HepG2 (cell line): ENCODE data around the gene VENTX. TPM values are rescaled to one million over a fixed set of nuclear protein-coding genes. Genes with fewer than 3 reads are reported as not detected.

Experiments
- ATAC-seq: fragments of 200-7000 bp; cut with Tn5 transposase; 3 replicates; pipeline ENCODE4 v1.9.1; 2020; ENCODE audit warnings: mild to moderate bottlenecking, moderate library complexity
- BruUV-seq: library from RNA; stranded (reverse); fragments of 400-500 nt; replicated peaks from 2 replicates; lab custom pipeline; 2021; lab: Mats Ljungman, UMichigan
- CTCF ChIA-PET: fragments of 300-600 bp; formaldehyde crosslinking; extraction: SDS; loops from one replicate; lab custom pipeline; 2021; ENCODE audit warnings: low total read pairs, inconsistent platforms, low intra/inter-chr PET ratio; lab: Yijun Ruan, JAX
- POLR2A ChIA-PET: fragments of 350-600 bp; sonication (Branson Sonifier 250); formaldehyde crosslinking; loops from one replicate; lab custom pipeline; 2020; ENCODE audit warnings: antibody characterized with exemption, inconsistent platforms; lab: Yijun Ruan, JAX
- DNase-seq: peaks from one replicate; pipeline ENCODE4 v3.0.0-alpha.2; 2015; ENCODE audit warnings: low spot score
- FAIRE-seq: peaks from 3 replicates; lab custom pipeline; 2011; peaks lifted over from hg19 to GRCh38; lab: Jason Lieb, UNC
- H2AFZ ChIP-seq: one replicate; pipeline ENCODE4 v1.6.1; 2011; ENCODE audit warnings: low read length, inconsistent platforms
- H3K27ac ChIP-seq: fragments of 300-600 bp; 3 replicates; pipeline ENCODE4 v1.8.0; 2011; ENCODE audit warnings: mixed run types, mild to moderate bottlenecking, mixed read lengths, low read length, inconsistent platforms; ENCODE audit not compliant: insufficient read depth; ENCODE audit errors: extremely low read length
- H3K27me3 ChIP-seq, 2 experiments: fragments of 200-600 bp in 1 of 2; 2 replicates in 1 of 2; 3 replicates in 1 of 2; pipeline versions ENCODE4 v1.6.0 to v1.8.0; 2011; ENCODE audit warnings: low read length in 2 of 2, mild to moderate bottlenecking in 2 of 2, moderate library complexity in 2 of 2, inconsistent platforms in 1 of 2; ENCODE audit not compliant: insufficient read depth in 2 of 2, control insufficient read depth in 1 of 2
- H3K36me3 ChIP-seq, 2 experiments: fragments of 200-600 bp in 1 of 2; replicated peaks in 1 of 2; 2 replicates in 1 of 2; 3 replicates in 1 of 2; pipeline versions ENCODE4 v1.5.1 to v1.8.0; 2011; ENCODE audit warnings: low read length in 2 of 2, inconsistent platforms in 1 of 2; ENCODE audit not compliant: insufficient read depth in 2 of 2, control insufficient read depth in 1 of 2
- H3K4me1 ChIP-seq: 2 replicates; pipeline ENCODE4 v1.5.1; 2012; ENCODE audit warnings: low read length, inconsistent platforms; ENCODE audit not compliant: insufficient read depth
- H3K4me2 ChIP-seq: 2 replicates; pipeline ENCODE4 v1.6.0; 2011; ENCODE audit warnings: low read depth, low read length, inconsistent platforms
- H3K4me3 ChIP-seq, 3 experiments: fragments of 200-600 bp in 1 of 3; sonication (generic), shearing (Covaris generic) in 1 of 3; replicated peaks in 1 of 3; 2 replicates each; pipeline ENCODE4 v1.5.1; 2011 to 2016; ENCODE audit warnings: low read length in 3 of 3, inconsistent platforms in 2 of 3, low read depth in 2 of 3, mild to moderate bottlenecking in 2 of 3, control low read depth in 1 of 3, mixed read lengths in 1 of 3; ENCODE audit not compliant: insufficient read depth in 1 of 3
- H3K79me2 ChIP-seq: one replicate; pipeline ENCODE4 v1.6.1; 2011; ENCODE audit warnings: low read length, inconsistent platforms; ENCODE audit not compliant: insufficient read depth
- H3K9ac ChIP-seq: 2 replicates; pipeline ENCODE4 v1.6.0; 2011; ENCODE audit warnings: mild to moderate bottlenecking, low read depth, low read length, inconsistent platforms; ENCODE audit not compliant: insufficient read depth
- H3K9me3 ChIP-seq: 2 replicates; pipeline ENCODE4 v1.5.1; 2012; ENCODE audit warnings: mild to moderate bottlenecking, low read length
- H4K20me1 ChIP-seq: 2 replicates; pipeline ENCODE4 v1.6.0; 2011; ENCODE audit warnings: inconsistent platforms, mild to moderate bottlenecking, low read length, moderate library complexity; ENCODE audit not compliant: insufficient read depth
- CBFB ChIP-seq: sonication (generic); formaldehyde crosslinking; IDR thresholded peaks from 2 replicates; pipeline ENCODE4 v1.4.0; 2020; ENCODE audit warnings: missing genetic modification reagents
- GABPA ChIP-seq, 2 experiments: IDR thresholded peaks; 2 replicates each; pipeline ENCODE4 v1.6.1; 2011 to 2016; ENCODE audit warnings: low read depth in 2 of 2, low read length in 1 of 2, missing biosample characterization in 1 of 2, missing genetic modification characterization in 1 of 2
- HDAC2 ChIP-seq: sonication (generic); formaldehyde crosslinking; IDR thresholded peaks from 2 replicates; pipeline ENCODE4 v1.4.0; 2020; ENCODE audit warnings: missing genetic modification reagents
- HOXA5 ChIP-seq: sonication (generic); formaldehyde crosslinking; IDR thresholded peaks from 2 replicates; pipeline ENCODE4 v1.4.0; 2020; ENCODE audit warnings: missing genetic modification reagents
- IRF2 ChIP-seq: IDR thresholded peaks from 2 replicates; pipeline ENCODE4 v1.6.1; 2018; ENCODE audit warnings: missing genetic modification reagents, missing compliant biosample characterization
- POLR2G ChIP-seq: fragments of 200-400 bp; formaldehyde crosslinking; IDR thresholded peaks from 2 replicates; pipeline ENCODE4 v1.6.1; 2018; ENCODE audit warnings: mild to moderate bottlenecking, low read depth, low read length, moderate library complexity
- RNF2 ChIP-seq: fragments of 450-650 bp; conservative IDR thresholded peaks from 2 replicates; pipeline ENCODE4 v1.6.1; 2016; ENCODE audit warnings: low read depth
- TP53 ChIP-seq: sonication (generic); formaldehyde crosslinking; conservative IDR thresholded peaks from 2 replicates; pipeline ENCODE4 v1.4.0; 2020; ENCODE audit warnings: missing genetic modification reagents
- ZNF382 ChIP-seq: sonication (generic); formaldehyde crosslinking; IDR thresholded peaks from 2 replicates; pipeline ENCODE4 v1.5.0; 2020; ENCODE audit warnings: missing genetic modification reagents, mild to moderate bottlenecking, borderline replicate concordance
- ZNF441 ChIP-seq: sonication (generic); formaldehyde crosslinking; IDR thresholded peaks from 2 replicates; pipeline ENCODE4 v1.7.0; 2021; ENCODE audit warnings: missing genetic modification reagents, borderline replicate concordance
- ZNF777 ChIP-seq: sonication (generic); formaldehyde crosslinking; IDR thresholded peaks from 2 replicates; pipeline ENCODE4 v1.4.0; 2020; ENCODE audit warnings: missing genetic modification reagents
- WGBS: methylation state at CpG from one replicate; pipeline ENCODE4 v1.1.6; 2017; ENCODE audit warnings: low lambda C conversion rate; 5-methylcytosine and 5-hydroxymethylcytosine counted together
- in situ Hi-C: cut with HindIII; loops from 2 replicates; pipeline ENCODE4 v1.10.0; 2017; ENCODE audit warnings: low pct_unique_long_range_greater_than_20kb; ENCODE audit not compliant: extremely low pct_ligation_motif_present
- intact Hi-C: fragments of 100-400 bp; cut with micrococcal nuclease; formaldehyde crosslinking; loops from one replicate; pipeline ENCODE4 v1.10.0; 2022; ENCODE audit not compliant: unreplicated experiment
- polyA plus RNA-seq, 8 experiments: library from polyadenylated mRNA; depleted of rRNA in 3 of 8; stranded (reverse) in 7 of 8; unstranded in 1 of 8; fragments of >200 nt; fragmentation: Illumina TruSeq in 4 of 8; extraction: Trizol in 4 of 8; gene quantifications; 2 replicates each; pipeline versions ENCODE4 v1.2.1 to v1.2.3, GENCODE V29; 2011 to 2016; ENCODE audit warnings: low read depth in 4 of 8, missing spikeins in 1 of 8, mixed read lengths in 1 of 8; ENCODE audit not compliant: insufficient read depth in 1 of 8
- total RNA-seq, 5 experiments: library from RNA; depleted of rRNA; stranded (reverse); fragments of >200 nt; fragmentation: Illumina TruSeq; extraction: Trizol; gene quantifications; 2 replicates each; pipeline ENCODE4 v1.2.3, GENCODE V29; 2016; ENCODE audit warnings: low read depth in 1 of 5

VENTX gene
- total and polyA plus RNA-seq, 2 of the 13 experiments (the other 11 are each of a cell fraction or from before 2014, with no cell fraction given), result not detected

DNA sequence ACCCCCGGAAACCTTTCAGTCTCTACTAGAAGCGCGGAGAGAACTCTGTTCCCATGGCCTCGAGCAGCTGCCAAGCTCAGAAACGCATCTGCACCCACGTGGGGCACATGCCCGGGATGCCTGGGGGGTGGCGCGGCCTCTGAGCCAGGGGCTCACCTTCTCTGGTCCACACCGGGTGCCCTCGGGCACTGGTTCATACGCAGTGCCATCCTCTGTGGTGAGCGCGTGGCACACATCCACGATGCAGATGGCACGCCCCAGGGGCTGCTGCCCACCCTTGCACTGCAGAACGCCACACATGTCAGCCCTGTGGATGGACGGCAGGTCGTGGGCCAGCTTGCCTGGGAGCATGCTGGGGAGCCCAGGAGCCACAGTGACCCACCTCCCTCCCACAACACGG lies 32.5 kb downstream of the VENTX start:
- FAIRE-seq, result no peak
- BruUV-seq, result no TSS peak
- Histone ChIP-seq H3K27me3 (peaks cover 0 to 15% of the 10 kb centered on the region in 2 experiments; a peak in 3 of 5 replicates), H4K20me1 (no peaks in the 10 kb centered on the region), H3K36me3 (no peaks in the 10 kb centered on the region), H3K4me1 (no peaks in the 10 kb centered on the region), H3K79me2 (no peaks in the 10 kb centered on the region), H2AFZ (no peak overlapping the region), H3K9ac (no peak overlapping the region), H3K4me2 (no peak overlapping the region), H3K27ac (no peak overlapping the region), H3K9me3 (no peaks in the 10 kb centered on the region), H3K4me3 (no peak overlapping the region)
- TF ChIP-seq POLR2G (no peak), HOXA5 (no peak), TP53 (no peak), CBFB (CRISPR knock-in tag) (no peak), ZNF777 (CRISPR knock-in tag) (no peak), RNF2 (no peak), ZNF441 (CRISPR knock-in tag) (no peak), HDAC2 (CRISPR knock-in tag) (no peak), ZNF382 (CRISPR knock-in tag) (no peak)
- CTCF ChIA-PET, result no interaction called here
- in situ Hi-C loops, result no loop called here
- POLR2A ChIA-PET, result no interaction called here
- intact Hi-C loops, result no loop called here
- DNase-seq, result no peak
- ATAC-seq, result no peak
- WGBS, result 90% methylated on average over 6 of the region's 20 CpGs

DNA sequence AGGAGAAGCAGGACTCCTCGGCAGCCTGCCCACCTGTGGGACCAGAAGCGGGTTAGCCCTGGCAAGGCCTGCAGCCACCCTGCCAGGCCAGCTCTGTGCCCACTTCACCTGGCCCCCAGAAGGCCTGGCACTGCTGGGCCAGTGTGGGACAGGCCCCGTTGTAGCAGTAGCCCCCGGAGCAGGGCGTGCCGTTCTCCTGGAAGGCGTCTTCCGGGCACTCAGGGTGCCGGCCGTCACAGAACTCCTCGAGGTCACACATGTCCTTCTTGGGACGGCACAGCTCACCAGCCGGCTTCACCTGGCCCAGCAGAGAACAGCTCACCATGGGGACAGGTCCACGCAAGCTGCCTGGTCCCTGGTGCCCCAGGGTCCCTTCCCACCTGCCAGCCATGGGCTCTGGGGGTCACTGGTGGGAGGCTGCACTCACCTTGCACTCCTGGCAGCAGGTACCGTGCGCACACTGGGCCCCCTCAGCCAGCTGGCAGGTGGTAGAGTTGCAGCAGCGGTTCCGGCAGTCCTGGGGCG lies 33.2 kb downstream of the VENTX start:
- Histone ChIP-seq H2AFZ (no peak overlapping the region), H3K27me3 (peaks cover 0 to 22% of the 10 kb centered on the region in 2 experiments; a peak in 3 of 5 replicates), H3K79me2 (no peaks in the 10 kb centered on the region), H3K27ac (no peak overlapping the region), H3K4me2 (no peak overlapping the region), H3K9me3 (no peaks in the 10 kb centered on the region), H3K9ac (no peak overlapping the region), H3K36me3 (no peaks in the 10 kb centered on the region), H3K4me1 (no peaks in the 10 kb centered on the region), H4K20me1 (no peaks in the 10 kb centered on the region), H3K4me3 (no peak overlapping the region)
- POLR2A ChIA-PET, result no interaction called here
- FAIRE-seq (no peak), ATAC-seq (no peak), DNase-seq (no peak)
- in situ Hi-C loops, result no loop called here
- CTCF ChIA-PET, result no interaction called here
- TF ChIP-seq GABPA (IDR thresholded peaks at IDR 0.05; ENCODE audit: low read depth, low read length) (no peak), GABPA (CRISPR knock-in tag; IDR thresholded peaks at IDR 0.05; ENCODE audit: low read depth) (no peak), IRF2 (CRISPR knock-in tag) (no peak)
- 46% methylated on average over 7 of the region's 19 CpGs for WGBS
- intact Hi-C loops, result no loop called here
- BruUV-seq, result no TSS peak
